Measurements from ENCODE around the gene DYRK1A.

- TF ChIP-seq TAF1 (IDR thresholded peaks at IDR 0.05; ENCODE audit: low read depth, low read length) (no peak), SPI1 (IDR thresholded peaks at IDR 0.05; ENCODE audit: low read depth, low read length) (no peak), POLR2AphosphoS5 (IDR thresholded peaks at IDR 0.05; ENCODE audit: low read depth, low read length) (0 out of 2 replicates have a peak, but pooled peaks have one; percentile 7), POLR2A (IDR thresholded peaks at IDR 0.05; ENCODE audit: low read depth, low read length) (no peak)
Observed at GRCh38 chr21:37408464-37409193, 42.1 kb downstream of the DYRK1A start.

Measured in GM12891 (cell line).